ENCODE data around the gene PGBD5. TPM values are rescaled to one million over a fixed set of nuclear protein-coding genes. Genes with fewer than 3 reads are reported as not detected.

Gene PGBD5
- total RNA-seq, 4 donors from 2014 or later, result 0.79 to 2.6 (median 1.1) TPM

GRCh38 chr1:230314142-230314470 is 112.0 kb downstream of the PGBD5 start:
- in situ Hi-C loops (cut with MboI; ENCODE audit: low pct_ligation_motif_present in 1 of 4, low pct_unique_long_range_greater_than_20kb in 1 of 4, low sequenced_read_pairs in 3 of 4), result loop anchor here (5.0 to 25.0 kb wide), 5 partner anchors 439 to 1052 kb away; partner anchors contain the start of gene RAB4A (in 2 of the 4)
- no peak overlapping the region for H3K27ac ChIP-seq
- no peak for DNase-seq
- H3K4me1 ChIP-seq, result peaks cover 0 to 4% (median 2%) of the 10 kb centered on the region in 4 donors
- TF ChIP-seq, protein P1, sequence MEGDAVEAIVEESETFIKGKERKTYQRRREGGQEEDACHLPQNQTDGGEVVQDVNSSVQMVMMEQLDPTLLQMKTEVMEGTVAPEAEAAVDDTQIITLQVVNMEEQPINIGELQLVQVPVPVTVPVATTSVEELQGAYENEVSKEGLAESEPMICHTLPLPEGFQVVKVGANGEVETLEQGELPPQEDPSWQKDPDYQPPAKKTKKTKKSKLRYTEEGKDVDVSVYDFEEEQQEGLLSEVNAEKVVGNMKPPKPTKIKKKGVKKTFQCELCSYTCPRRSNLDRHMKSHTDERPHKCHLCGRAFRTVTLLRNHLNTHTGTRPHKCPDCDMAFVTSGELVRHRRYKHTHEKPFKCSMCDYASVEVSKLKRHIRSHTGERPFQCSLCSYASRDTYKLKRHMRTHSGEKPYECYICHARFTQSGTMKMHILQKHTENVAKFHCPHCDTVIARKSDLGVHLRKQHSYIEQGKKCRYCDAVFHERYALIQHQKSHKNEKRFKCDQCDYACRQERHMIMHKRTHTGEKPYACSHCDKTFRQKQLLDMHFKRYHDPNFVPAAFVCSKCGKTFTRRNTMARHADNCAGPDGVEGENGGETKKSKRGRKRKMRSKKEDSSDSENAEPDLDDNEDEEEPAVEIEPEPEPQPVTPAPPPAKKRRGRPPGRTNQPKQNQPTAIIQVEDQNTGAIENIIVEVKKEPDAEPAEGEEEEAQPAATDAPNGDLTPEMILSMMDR (IDR thresholded peaks at IDR 0.05), result no peak
- TF ChIP-seq POLR2A (IDR thresholded peaks at IDR 0.05), result no peak
- no peak for TF ChIP-seq EP300 (IDR thresholded peaks at IDR 0.05; ENCODE audit: low read depth)
- no peak for TF ChIP-seq POLR2AphosphoS5 (IDR thresholded peaks at IDR 0.05)
- intact Hi-C loops (cut with DNase I; ENCODE audit: low total_unique reads), result loop anchor here (10.0 kb wide), 1 partner anchor 649 kb away; no protein-coding TSS in a partner anchor
- WGBS, 2 donors (ENCODE audit: low coverage in 1 of 2), result 81 to 86% methylated on average over 4 to 8 of the region's 8 CpGs
- H3K27me3 ChIP-seq, result no peaks in the 10 kb centered on the region
- no peak overlapping the region for H3K4me3 ChIP-seq
- no peaks in the 10 kb centered on the region for H3K36me3 ChIP-seq
- H3K9me3 ChIP-seq, result no peaks in the 10 kb centered on the region

DNA sequence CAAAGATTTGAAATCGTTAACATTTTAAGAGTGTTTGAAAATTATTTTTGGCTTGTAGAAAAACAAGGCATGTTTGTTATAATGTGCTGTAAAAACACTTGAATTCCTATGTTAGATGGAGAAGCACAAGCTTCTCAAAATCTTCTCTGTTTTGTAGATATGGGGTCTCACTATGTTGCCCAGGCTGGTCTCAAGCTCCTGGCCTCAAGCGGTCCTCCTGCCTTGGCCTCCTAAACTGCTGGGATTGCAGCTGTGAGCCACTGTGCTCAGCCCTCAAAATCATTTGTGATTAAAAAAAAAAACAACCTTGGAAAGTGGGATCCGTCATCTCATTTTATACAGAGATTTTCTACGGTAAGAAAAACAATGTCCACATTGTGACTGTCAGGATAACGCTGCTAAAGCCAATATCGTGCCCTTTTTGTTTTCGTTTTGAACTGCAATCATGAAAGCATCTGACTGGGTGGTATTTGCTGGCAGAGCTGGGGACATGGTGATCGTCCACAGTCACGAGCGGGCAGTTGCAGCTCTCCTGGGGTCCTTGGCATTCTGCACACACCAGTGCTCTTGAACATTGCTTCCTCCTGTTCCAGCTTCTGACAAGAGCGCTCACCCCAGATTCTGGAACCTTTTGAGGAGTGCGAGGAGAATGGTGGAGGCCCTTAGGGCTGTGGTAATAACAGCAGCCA is 112.5 kb downstream of the PGBD5 start:
- Histone ChIP-seq H3K9me3 (no peaks in the 10 kb centered on the region), H3K27me3 (no peaks in the 10 kb centered on the region), H3K27ac (no peak overlapping the region), H3K4me1 (peaks cover 0 to 4% (median 2%) of the 10 kb centered on the region in 4 donors), H3K36me3 (no peaks in the 10 kb centered on the region), H3K4me3 (no peak overlapping the region)
- in situ Hi-C loops (cut with MboI; ENCODE audit: low pct_ligation_motif_present in 1 of 4, low pct_unique_long_range_greater_than_20kb in 1 of 4, low sequenced_read_pairs in 3 of 4), result loop anchor here (5.0 to 25.0 kb wide), 5 partner anchors 439 to 1051 kb away; partner anchors contain the start of gene RAB4A (in 2 of the 4)
- intact Hi-C loops (cut with DNase I; ENCODE audit: low total_unique reads), result loop anchor here (10.0 kb wide), 1 partner anchor 649 kb away; no protein-coding TSS in a partner anchor
- DNase-seq, result no peak
- 76 to 85% methylated on average over 9 to 12 of the region's 12 CpGs for WGBS, 2 donors (ENCODE audit: low coverage in 1 of 2)
- no peak for TF ChIP-seq EP300 (IDR thresholded peaks at IDR 0.05; ENCODE audit: low read depth)
- TF ChIP-seq, protein P1 (IDR thresholded peaks at IDR 0.05), result no peak
- TF ChIP-seq POLR2A (IDR thresholded peaks at IDR 0.05), result no peak
- no peak for TF ChIP-seq POLR2AphosphoS5 (IDR thresholded peaks at IDR 0.05)

GRCh38 chr1:230312676-230313075 is 113.5 kb downstream of the PGBD5 start:
- Histone ChIP-seq H3K27ac (no peak overlapping the region), H3K27me3 (no peaks in the 10 kb centered on the region), H3K36me3 (no peaks in the 10 kb centered on the region), H3K4me3 (no peak overlapping the region), H3K9me3 (no peaks in the 10 kb centered on the region), H3K4me1 (peaks cover 0 to 11% (median 6%) of the 10 kb centered on the region in 4 donors)
- DNase-seq, result no peak
- intact Hi-C loops (cut with DNase I; ENCODE audit: low total_unique reads), result loop anchor here (10.0 kb wide), 1 partner anchor 648 kb away; no protein-coding TSS in a partner anchor
- TF ChIP-seq EP300 (IDR thresholded peaks at IDR 0.05; ENCODE audit: low read depth), result no peak
- TF ChIP-seq, protein P1 (IDR thresholded peaks at IDR 0.05), result no peak
- TF ChIP-seq POLR2A (IDR thresholded peaks at IDR 0.05), result no peak
- no peak for TF ChIP-seq POLR2AphosphoS5 (IDR thresholded peaks at IDR 0.05)
- 65% methylated on average over 3 of the region's 3 CpGs; no CpG with 5 or more reads in 1 of the 2 donors for WGBS, 2 donors (ENCODE audit: low coverage in 1 of 2)
- in situ Hi-C loops (cut with MboI; ENCODE audit: low pct_ligation_motif_present in 1 of 4, low pct_unique_long_range_greater_than_20kb in 1 of 4, low sequenced_read_pairs in 3 of 4), result loop anchor here (5.0 to 25.0 kb wide), 5 partner anchors 438 to 1050 kb away; partner anchors contain the start of gene RAB4A (in 2 of the 4)

- H3K27ac ChIP-seq, result no peak overlapping the region
- DNase-seq, result peak; percentile 78
- TF ChIP-seq POLR2A (IDR thresholded peaks at IDR 0.05), result no peak
- TF ChIP-seq, protein P1 (IDR thresholded peaks at IDR 0.05), result peak; percentile 91 to 94 (median 93)
- H3K9me3 ChIP-seq, result no peaks in the 10 kb centered on the region
- 0 to 31% methylated on average over 1 to 14 of the region's 14 CpGs for WGBS, 2 donors (ENCODE audit: low coverage in 1 of 2)
- H3K4me3 ChIP-seq, result no peak overlapping the region
- H3K4me1 ChIP-seq, result peaks cover 0 to 13% (median 7%) of the 10 kb centered on the region in 4 donors
- no peaks in the 10 kb centered on the region for H3K27me3 ChIP-seq
- in situ Hi-C loops (cut with MboI; ENCODE audit: low pct_ligation_motif_present in 1 of 4, low pct_unique_long_range_greater_than_20kb in 1 of 4, low sequenced_read_pairs in 3 of 4) (loop anchor here (5.0 to 25.0 kb wide), 5 partner anchors 436 to 1048 kb away; partner anchors contain the start of gene RAB4A (in 2 of the 4)), intact Hi-C loops (cut with DNase I; ENCODE audit: low total_unique reads) (loop anchor here (10.0 kb wide), 1 partner anchor 646 kb away; no protein-coding TSS in a partner anchor)
- no peaks in the 10 kb centered on the region for H3K36me3 ChIP-seq
Measured at GRCh38 chr1:230310381-230311163, 115.6 kb downstream of the PGBD5 start.

Data from transverse colon (tissue), 4 donors.